Activated T-cell treated with anti-CD3 and anti-CD28 coated beads for 48 hours (primary cell): Measurements from ENCODE around the gene VPS37D.
"Not testable (repeated sequence)": the region's sequence is repeated elsewhere in the genome, so short reads cannot be mapped to it uniquely, and the experiment has no call there.

Experiments
- DNase-seq: peaks from one replicate; pipeline ENCODE4 v3.0.0-alpha.2; 2020; ENCODE audit warnings: low read depth

VPS37D gene

GRCh38 chr7:73646785-73647724 is 20.6 kb upstream of the VPS37D start:
- no peak for DNase-seq

GRCh38 chr7:73647725-73648592 is 19.7 kb upstream of the VPS37D start:
- peak; percentile 21 for DNase-seq

- DNase-seq = no peak
Observed at GRCh38 chr7:73648593-73649332, 18.9 kb upstream of the VPS37D start.

- no peak for DNase-seq
Observed at GRCh38 chr7:73649576-73649975, 18.1 kb upstream of the VPS37D start.

GRCh38 chr7:73650524-73650923 is 17.1 kb upstream of the VPS37D start:
- no peak for DNase-seq

- no peak for DNase-seq
Observed at GRCh38 chr7:73652541-73652949, 15.1 kb upstream of the VPS37D start.

- DNase-seq = not testable (repeated sequence)
Observed at GRCh38 chr7:73655309-73655708, 12.3 kb upstream of the VPS37D start.

- no peak for DNase-seq
Observed at GRCh38 chr7:73659983-73660382, 7.6 kb upstream of the VPS37D start.

- not testable (repeated sequence) for DNase-seq
Observed at GRCh38 chr7:73660594-73660993, 7.0 kb upstream of the VPS37D start.

- no peak for DNase-seq
Observed at GRCh38 chr7:73663033-73663432, 4.6 kb upstream of the VPS37D start.

GRCh38 chr7:73668103-73668885 is 663 bp downstream of the VPS37D start:
- no peak for DNase-seq

- DNase-seq = no peak
Observed at GRCh38 chr7:73668886-73669230, 1.2 kb downstream of the VPS37D start.

- no peak for DNase-seq
Observed at GRCh38 chr7:73669288-73669701, 1.7 kb downstream of the VPS37D start.

GRCh38 chr7:73669858-73670385 is 2.3 kb downstream of the VPS37D start:
- no peak for DNase-seq

- no peak for DNase-seq
Observed at GRCh38 chr7:73671322-73671661, 3.7 kb downstream of the VPS37D start.

GRCh38 chr7:73671857-73672445 is 4.3 kb downstream of the VPS37D start:
- no peak for DNase-seq

- no peak for DNase-seq
Observed at GRCh38 chr7:73674468-73675124, 7.0 kb downstream of the VPS37D start.

GRCh38 chr7:73676062-73676461 is 8.4 kb downstream of the VPS37D start:
- DNase-seq = not testable (repeated sequence)

- DNase-seq = no peak
Observed at GRCh38 chr7:73678862-73679261, 11.2 kb downstream of the VPS37D start.

- DNase-seq = no peak
Observed at GRCh38 chr7:73679709-73680108, 12.1 kb downstream of the VPS37D start.
